Measurements from ENCODE around the gene ZNF195.

The ZNF195 gene

DNA sequence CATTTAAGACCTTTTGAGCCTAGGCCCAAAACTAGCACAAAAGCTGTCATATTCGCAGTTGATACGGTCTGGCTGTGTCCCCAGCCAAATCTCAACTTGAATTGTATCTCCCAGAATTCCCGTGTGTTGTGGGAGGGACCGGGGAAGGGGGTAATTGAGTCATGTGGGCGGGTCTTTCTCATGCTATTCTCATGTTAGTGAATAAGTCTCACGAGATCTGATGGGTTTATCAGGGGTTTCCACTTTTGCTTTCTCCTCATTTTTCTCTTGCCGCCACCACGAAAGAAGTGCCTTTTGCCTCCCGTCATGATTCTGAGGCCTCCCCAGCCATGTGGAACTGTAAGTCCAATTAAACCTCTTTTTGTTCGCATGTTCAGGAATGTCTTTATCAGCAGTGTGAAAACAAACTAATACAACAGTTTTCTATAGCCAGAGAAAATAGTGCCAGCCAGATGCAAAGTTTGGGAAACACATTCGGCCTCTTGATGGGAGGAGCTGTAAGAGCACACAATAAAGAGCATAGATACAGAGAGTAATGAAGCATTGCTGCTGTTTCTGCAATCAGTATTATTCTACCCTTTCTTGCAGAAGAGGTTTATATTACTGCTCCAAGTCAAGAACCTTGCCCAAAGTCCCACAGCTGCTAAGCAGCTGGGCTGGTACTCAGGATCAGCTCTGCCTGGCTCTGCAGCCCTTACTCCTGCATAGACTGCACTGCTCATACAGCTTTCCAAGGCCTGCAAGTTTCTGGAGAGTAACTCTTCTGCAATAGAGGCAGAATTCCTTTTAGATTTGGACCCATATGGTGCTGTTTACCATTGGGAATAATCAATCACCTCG lies 2.0 kb upstream of the ZNF195 start:
- Histone ChIP-seq H3K27me3 (ENCODE audit: control insufficient read depth in 2 of 2, insufficient read depth in 2 of 2, low read length in 2 of 2) (no peaks in the 10 kb centered on the region), H3K36me3 (ENCODE audit: control insufficient read depth in 2 of 2, insufficient read depth in 2 of 2, low read length in 2 of 2) (peaks cover 4 to 14% of the 10 kb centered on the region in 2 donors), H3K4me1 (ENCODE audit: control insufficient read depth in 2 of 2, insufficient read depth in 2 of 2, low read length in 2 of 2) (peaks cover 6 to 8% of the 10 kb centered on the region in 2 donors), H3K27ac (ENCODE audit: low read depth in 2 of 2, low read length in 2 of 2) (no peak overlapping the region), H3K9ac (ENCODE audit: low read depth in 1 of 2, low read length in 2 of 2) (no peak overlapping the region), H3K9me3 (ENCODE audit: control insufficient read depth in 2 of 2, low read length in 2 of 2) (no peaks in the 10 kb centered on the region), H3K4me3 (ENCODE audit: low read length in 2 of 2) (peak overlapping the region; percentile 20 to 33)

DNA sequence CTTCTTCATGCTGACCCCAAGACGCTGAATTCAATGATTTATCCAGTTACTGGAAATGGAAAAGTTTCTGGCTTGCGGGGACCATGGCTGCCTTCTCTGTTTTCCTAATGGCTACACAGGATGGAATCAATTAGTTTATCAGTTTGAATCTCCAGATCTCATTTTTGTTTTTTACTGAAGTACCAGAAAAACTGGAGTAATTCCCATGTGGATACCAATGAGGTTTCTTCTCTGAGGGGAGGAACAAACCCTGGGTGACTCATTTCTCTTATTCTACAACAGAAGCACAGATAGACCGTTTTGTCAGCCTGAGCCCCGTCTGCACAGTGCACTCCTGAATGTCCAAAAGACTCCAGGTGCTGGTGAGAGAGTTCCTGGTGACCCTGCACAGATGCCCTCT lies 3.4 kb downstream of the ZNF195 start:
- Histone ChIP-seq H3K4me1 (ENCODE audit: control insufficient read depth in 2 of 2, insufficient read depth in 2 of 2, low read length in 2 of 2) (peaks cover 6 to 8% of the 10 kb centered on the region in 2 donors), H3K36me3 (ENCODE audit: control insufficient read depth in 2 of 2, insufficient read depth in 2 of 2, low read length in 2 of 2) (peaks cover 24 to 32% of the 10 kb centered on the region in 2 donors), H3K27me3 (ENCODE audit: control insufficient read depth in 2 of 2, insufficient read depth in 2 of 2, low read length in 2 of 2) (no peaks in the 10 kb centered on the region), H3K27ac (ENCODE audit: low read depth in 2 of 2, low read length in 2 of 2) (no peak overlapping the region), H3K4me3 (ENCODE audit: low read length in 2 of 2) (no peak overlapping the region), H3K9me3 (ENCODE audit: control insufficient read depth in 2 of 2, low read length in 2 of 2) (peaks cover 0 to 3% of the 10 kb centered on the region in 2 donors), H3K9ac (ENCODE audit: low read depth in 1 of 2, low read length in 2 of 2) (no peak overlapping the region)

DNA sequence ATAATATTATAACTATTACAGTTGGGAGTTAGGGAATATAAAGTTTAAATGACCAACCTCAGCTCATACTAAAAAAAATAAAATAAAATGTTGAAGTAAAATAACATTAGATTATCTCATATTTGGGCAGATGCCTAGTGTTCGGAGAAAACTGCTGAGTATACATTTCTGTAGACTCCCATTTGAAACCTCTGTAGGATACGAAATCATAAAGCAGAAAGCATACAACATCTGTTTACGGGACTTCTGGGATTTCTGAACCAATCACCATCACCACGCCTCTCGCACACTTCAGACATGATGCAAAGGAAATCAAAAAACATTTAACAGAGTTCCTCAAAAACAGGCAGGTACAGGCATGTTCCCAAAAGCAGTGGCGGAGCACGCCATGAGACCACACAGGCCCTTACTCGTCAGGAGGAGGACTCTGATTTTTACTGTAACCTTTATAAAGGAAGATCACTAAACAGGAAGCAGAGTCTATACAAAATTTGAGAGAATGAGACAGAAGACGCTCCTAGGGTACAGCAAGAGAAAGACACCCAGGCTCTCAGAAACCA lies 8.6 kb downstream of the ZNF195 start:
- peaks cover 11 to 13% of the 10 kb centered on the region in 2 donors for H3K9me3 ChIP-seq (ENCODE audit: control insufficient read depth in 2 of 2, low read length in 2 of 2)
- H3K36me3 ChIP-seq (ENCODE audit: control insufficient read depth in 2 of 2, insufficient read depth in 2 of 2, low read length in 2 of 2): peaks cover 63 to 67% of the 10 kb centered on the region in 2 donors
- H3K27me3 ChIP-seq (ENCODE audit: control insufficient read depth in 2 of 2, insufficient read depth in 2 of 2, low read length in 2 of 2): no peaks in the 10 kb centered on the region
- H3K27ac ChIP-seq (ENCODE audit: low read depth in 2 of 2, low read length in 2 of 2): no peak overlapping the region
- no peaks in the 10 kb centered on the region for H3K4me1 ChIP-seq (ENCODE audit: control insufficient read depth in 2 of 2, insufficient read depth in 2 of 2, low read length in 2 of 2)
- H3K9ac ChIP-seq (ENCODE audit: low read depth in 1 of 2, low read length in 2 of 2): no peak overlapping the region
- no peak overlapping the region for H3K4me3 ChIP-seq (ENCODE audit: low read length in 2 of 2)

DNA sequence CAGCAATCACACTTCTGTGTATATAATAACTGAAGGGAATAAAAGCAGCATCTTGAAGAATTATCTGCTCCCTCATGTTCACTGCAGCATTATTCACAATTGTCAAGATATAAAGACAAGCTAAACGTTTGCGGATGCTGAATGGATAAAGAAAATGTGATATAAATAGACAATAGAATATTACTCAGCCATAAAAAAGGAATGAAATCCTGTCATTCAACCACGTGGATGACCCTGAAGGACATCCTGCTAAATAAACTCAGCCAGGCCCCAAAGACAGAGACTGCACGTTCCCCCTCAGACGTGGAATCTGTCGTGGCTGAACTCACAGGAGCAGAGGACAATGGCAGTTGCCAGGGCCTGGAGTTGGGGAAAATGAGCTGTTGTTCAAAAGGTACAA lies 9.6 kb downstream of the ZNF195 start:
- Histone ChIP-seq H3K4me1 (ENCODE audit: control insufficient read depth in 2 of 2, insufficient read depth in 2 of 2, low read length in 2 of 2) (no peaks in the 10 kb centered on the region), H3K4me3 (ENCODE audit: low read length in 2 of 2) (no peak overlapping the region), H3K36me3 (ENCODE audit: control insufficient read depth in 2 of 2, insufficient read depth in 2 of 2, low read length in 2 of 2) (peaks cover 68 to 73% of the 10 kb centered on the region in 2 donors), H3K9me3 (ENCODE audit: control insufficient read depth in 2 of 2, low read length in 2 of 2) (peaks cover 16 to 18% of the 10 kb centered on the region in 2 donors), H3K27ac (ENCODE audit: low read depth in 2 of 2, low read length in 2 of 2) (no peak overlapping the region), H3K9ac (ENCODE audit: low read depth in 1 of 2, low read length in 2 of 2) (no peak overlapping the region), H3K27me3 (ENCODE audit: control insufficient read depth in 2 of 2, insufficient read depth in 2 of 2, low read length in 2 of 2) (no peaks in the 10 kb centered on the region)

DNA sequence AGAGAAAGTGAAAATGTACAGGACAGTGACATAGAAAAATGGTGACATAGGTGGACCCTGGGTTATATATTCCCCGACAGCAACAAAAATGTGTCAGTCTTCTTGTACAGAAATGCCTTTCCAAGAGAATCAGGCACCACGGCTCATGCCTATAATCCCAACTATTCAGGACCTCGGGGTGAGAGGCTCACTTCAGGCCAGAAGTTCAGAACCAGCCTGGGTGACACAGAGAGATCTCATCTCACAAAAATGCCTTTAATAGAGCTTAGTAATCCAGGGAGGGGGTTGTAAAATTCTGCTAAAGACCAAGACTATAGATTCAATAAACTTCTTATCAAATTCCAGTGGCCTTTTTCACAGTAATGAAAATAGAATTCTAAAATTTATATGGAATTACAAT lies 10.7 kb downstream of the ZNF195 start:
- H3K4me1 ChIP-seq (ENCODE audit: control insufficient read depth in 2 of 2, insufficient read depth in 2 of 2, low read length in 2 of 2): no peaks in the 10 kb centered on the region
- H3K27ac ChIP-seq (ENCODE audit: low read depth in 2 of 2, low read length in 2 of 2): no peak overlapping the region
- H3K9ac ChIP-seq (ENCODE audit: low read depth in 1 of 2, low read length in 2 of 2): no peak overlapping the region
- H3K9me3 ChIP-seq (ENCODE audit: control insufficient read depth in 2 of 2, low read length in 2 of 2): peaks cover 22 to 24% of the 10 kb centered on the region in 2 donors
- H3K27me3 ChIP-seq (ENCODE audit: control insufficient read depth in 2 of 2, insufficient read depth in 2 of 2, low read length in 2 of 2): no peaks in the 10 kb centered on the region
- no peak overlapping the region for H3K4me3 ChIP-seq (ENCODE audit: low read length in 2 of 2)
- H3K36me3 ChIP-seq (ENCODE audit: control insufficient read depth in 2 of 2, insufficient read depth in 2 of 2, low read length in 2 of 2): peaks cover 76 to 82% of the 10 kb centered on the region in 2 donors

DNA sequence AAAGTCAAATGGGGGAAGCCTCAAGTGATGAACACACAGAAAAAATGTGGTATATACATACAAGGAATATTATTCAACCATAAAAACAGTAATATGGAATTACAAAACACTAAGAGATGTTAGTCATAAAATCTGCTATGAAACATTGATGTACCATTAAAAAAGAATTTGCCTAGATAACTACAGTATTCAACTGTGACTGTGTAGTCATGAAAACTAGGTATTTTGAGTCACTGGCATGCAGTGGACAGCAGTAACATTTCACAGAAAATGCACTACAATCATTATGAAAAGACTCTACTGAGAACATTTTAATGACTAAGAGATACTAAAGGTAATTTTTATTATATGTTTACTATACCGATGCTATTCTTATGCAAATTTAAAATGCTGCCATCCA lies 11.7 kb downstream of the ZNF195 start:
- peaks cover 83 to 90% of the 10 kb centered on the region in 2 donors for H3K36me3 ChIP-seq (ENCODE audit: control insufficient read depth in 2 of 2, insufficient read depth in 2 of 2, low read length in 2 of 2)

DNA sequence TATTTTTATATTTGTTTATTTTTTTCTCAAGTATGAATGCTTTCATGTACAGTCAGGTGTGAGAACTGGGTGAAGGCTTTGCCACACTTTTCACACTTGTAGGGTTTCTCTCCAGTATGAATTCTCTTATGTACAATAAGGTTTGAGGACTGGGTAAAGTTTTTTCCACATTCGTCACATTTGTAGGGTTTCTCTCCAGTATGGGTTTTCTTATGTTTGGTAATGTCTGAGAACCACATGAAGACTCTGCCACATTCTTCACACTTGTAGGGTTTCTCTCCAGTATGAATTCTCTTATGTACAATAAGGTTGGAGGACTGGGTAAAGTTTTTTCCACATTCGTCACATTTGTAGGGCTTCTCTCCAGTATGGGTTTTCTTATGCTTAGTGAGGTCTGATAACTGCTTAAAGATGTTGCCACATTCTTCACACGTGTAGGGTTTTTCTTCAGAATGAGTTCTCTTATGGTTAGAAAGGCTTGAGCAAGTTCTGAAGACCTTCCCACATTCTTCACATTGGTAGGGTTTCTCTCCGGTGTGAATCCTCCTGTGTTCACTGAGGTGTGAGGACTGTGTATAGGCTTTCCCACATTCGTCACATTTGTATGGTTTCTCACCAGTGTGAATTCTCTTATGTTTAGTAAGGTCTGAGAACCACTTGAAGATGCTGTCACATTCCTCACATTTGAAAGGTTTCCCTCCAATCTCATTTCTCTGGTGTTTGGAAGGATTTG lies 19.7 kb downstream of the ZNF195 start:
- H3K4me3 ChIP-seq (ENCODE audit: low read length in 2 of 2): peak overlapping the region in 1 of 2 donors; percentile 32
- H3K27me3 ChIP-seq (ENCODE audit: control insufficient read depth in 2 of 2, insufficient read depth in 2 of 2, low read length in 2 of 2): no peaks in the 10 kb centered on the region
- H3K4me1 ChIP-seq (ENCODE audit: control insufficient read depth in 2 of 2, insufficient read depth in 2 of 2, low read length in 2 of 2): no peaks in the 10 kb centered on the region
- H3K36me3 ChIP-seq (ENCODE audit: control insufficient read depth in 2 of 2, insufficient read depth in 2 of 2, low read length in 2 of 2): peaks cover 49 to 50% of the 10 kb centered on the region in 2 donors
- peaks cover 49 to 51% of the 10 kb centered on the region in 2 donors for H3K9me3 ChIP-seq (ENCODE audit: control insufficient read depth in 2 of 2, low read length in 2 of 2)
- no peak overlapping the region for H3K27ac ChIP-seq (ENCODE audit: low read depth in 2 of 2, low read length in 2 of 2)
- no peak overlapping the region for H3K9ac ChIP-seq (ENCODE audit: low read depth in 1 of 2, low read length in 2 of 2)

More for the DNA sequence above, 11.7 kb downstream of the ZNF195 start:
- H3K9ac ChIP-seq (ENCODE audit: low read depth in 1 of 2, low read length in 2 of 2): no peak overlapping the region
- H3K4me3 ChIP-seq (ENCODE audit: low read length in 2 of 2): no peak overlapping the region
- no peaks in the 10 kb centered on the region for H3K27me3 ChIP-seq (ENCODE audit: control insufficient read depth in 2 of 2, insufficient read depth in 2 of 2, low read length in 2 of 2)
- H3K9me3 ChIP-seq (ENCODE audit: control insufficient read depth in 2 of 2, low read length in 2 of 2): peaks cover 27 to 29% of the 10 kb centered on the region in 2 donors
- H3K4me1 ChIP-seq (ENCODE audit: control insufficient read depth in 2 of 2, insufficient read depth in 2 of 2, low read length in 2 of 2): no peaks in the 10 kb centered on the region
- H3K27ac ChIP-seq (ENCODE audit: low read depth in 2 of 2, low read length in 2 of 2): no peak overlapping the region

DNA sequence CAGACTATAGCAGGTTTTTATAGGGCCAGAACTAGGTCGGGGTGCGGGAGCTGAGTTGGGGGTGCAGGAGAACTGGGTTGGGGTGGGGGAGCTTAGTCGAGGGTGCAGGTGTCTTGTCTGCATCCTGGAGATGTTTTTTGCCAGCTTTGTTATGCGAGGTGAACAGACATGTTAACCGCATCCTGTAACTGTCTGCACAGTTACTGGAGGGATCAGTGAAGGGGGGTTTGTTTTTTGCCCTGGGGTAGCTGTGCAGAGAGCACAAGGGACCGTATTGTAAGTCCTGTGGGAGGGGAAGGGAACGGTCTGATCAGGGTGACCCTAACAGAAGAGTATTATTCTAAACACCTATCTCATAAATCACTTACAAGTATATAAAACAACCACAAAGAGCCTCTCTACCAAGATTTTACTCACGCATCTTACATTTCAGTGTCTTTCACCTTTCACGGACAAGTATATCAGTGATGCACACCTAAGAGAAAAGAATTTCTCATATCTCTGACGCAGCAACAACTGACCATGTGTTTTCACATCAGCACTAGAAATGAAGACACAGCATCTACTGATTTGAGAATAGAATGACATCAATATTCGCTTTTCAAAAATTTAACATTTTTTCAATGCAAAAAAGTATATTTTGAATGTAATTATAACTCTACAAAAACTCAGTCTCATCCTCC lies 20.8 kb downstream of the ZNF195 start:
- H3K4me3 ChIP-seq (ENCODE audit: low read length in 2 of 2): no peak overlapping the region
- H3K4me1 ChIP-seq (ENCODE audit: control insufficient read depth in 2 of 2, insufficient read depth in 2 of 2, low read length in 2 of 2): no peaks in the 10 kb centered on the region
- peaks cover 39% of the 10 kb centered on the region in 2 donors for H3K36me3 ChIP-seq (ENCODE audit: control insufficient read depth in 2 of 2, insufficient read depth in 2 of 2, low read length in 2 of 2)
- no peak overlapping the region for H3K9ac ChIP-seq (ENCODE audit: low read depth in 1 of 2, low read length in 2 of 2)
- peaks cover 44 to 50% of the 10 kb centered on the region in 2 donors for H3K9me3 ChIP-seq (ENCODE audit: control insufficient read depth in 2 of 2, low read length in 2 of 2)
- no peaks in the 10 kb centered on the region for H3K27me3 ChIP-seq (ENCODE audit: control insufficient read depth in 2 of 2, insufficient read depth in 2 of 2, low read length in 2 of 2)
- H3K27ac ChIP-seq (ENCODE audit: low read depth in 2 of 2, low read length in 2 of 2): no peak overlapping the region

DNA sequence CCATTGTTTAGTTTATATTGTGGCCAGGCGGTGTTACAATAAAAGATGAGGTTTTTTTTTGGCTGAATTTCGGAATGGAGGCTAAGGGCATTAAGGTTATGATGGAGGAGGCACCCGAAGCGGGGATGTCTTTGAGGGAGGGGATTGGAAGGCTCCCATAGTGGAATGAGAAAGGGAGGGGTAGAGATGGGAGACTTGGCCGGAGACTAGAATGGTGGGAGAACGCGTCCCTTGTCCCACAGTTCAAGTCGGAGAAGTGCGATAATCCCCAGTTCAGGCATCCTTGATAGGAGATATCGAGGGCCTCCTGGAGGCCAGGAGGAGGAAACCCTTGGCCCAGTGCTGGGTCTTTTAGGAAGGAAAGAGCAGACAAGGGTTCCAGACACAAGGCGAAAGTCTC lies 21.6 kb downstream of the ZNF195 start:
- peaks cover 43 to 46% of the 10 kb centered on the region in 2 donors for H3K9me3 ChIP-seq (ENCODE audit: control insufficient read depth in 2 of 2, low read length in 2 of 2)

More for the DNA sequence above, 21.6 kb downstream of the ZNF195 start:
- Histone ChIP-seq H3K27me3 (ENCODE audit: control insufficient read depth in 2 of 2, insufficient read depth in 2 of 2, low read length in 2 of 2) (no peaks in the 10 kb centered on the region), H3K4me3 (ENCODE audit: low read length in 2 of 2) (no peak overlapping the region), H3K27ac (ENCODE audit: low read depth in 2 of 2, low read length in 2 of 2) (no peak overlapping the region), H3K36me3 (ENCODE audit: control insufficient read depth in 2 of 2, insufficient read depth in 2 of 2, low read length in 2 of 2) (peaks cover 30 to 31% of the 10 kb centered on the region in 2 donors), H3K9ac (ENCODE audit: low read depth in 1 of 2, low read length in 2 of 2) (no peak overlapping the region), H3K4me1 (ENCODE audit: control insufficient read depth in 2 of 2, insufficient read depth in 2 of 2, low read length in 2 of 2) (no peaks in the 10 kb centered on the region)

Measured in mucosa of rectum (tissue), 2 donors.